ENCODE data around the gene KCNJ4. TPM values are rescaled to one million over a fixed set of nuclear protein-coding genes. Genes with fewer than 3 reads are reported as not detected.
A peak's percentile ranks its signal among the peaks of the same experiment; 100 is the strongest.

Gene KCNJ4
- total RNA-seq (2022): not detected in 2 replicates
- not detected for Bru-seq, nascent RNA
- percentile 7 among the genes with signal in this experiment for BruChase-seq, experiment 1, labeled RNA remaining after a 6-hour chase
- BruChase-seq, experiment 2, labeled RNA remaining after a 2-hour chase: not detected
- long read RNA-seq: 0 reads

DNA sequence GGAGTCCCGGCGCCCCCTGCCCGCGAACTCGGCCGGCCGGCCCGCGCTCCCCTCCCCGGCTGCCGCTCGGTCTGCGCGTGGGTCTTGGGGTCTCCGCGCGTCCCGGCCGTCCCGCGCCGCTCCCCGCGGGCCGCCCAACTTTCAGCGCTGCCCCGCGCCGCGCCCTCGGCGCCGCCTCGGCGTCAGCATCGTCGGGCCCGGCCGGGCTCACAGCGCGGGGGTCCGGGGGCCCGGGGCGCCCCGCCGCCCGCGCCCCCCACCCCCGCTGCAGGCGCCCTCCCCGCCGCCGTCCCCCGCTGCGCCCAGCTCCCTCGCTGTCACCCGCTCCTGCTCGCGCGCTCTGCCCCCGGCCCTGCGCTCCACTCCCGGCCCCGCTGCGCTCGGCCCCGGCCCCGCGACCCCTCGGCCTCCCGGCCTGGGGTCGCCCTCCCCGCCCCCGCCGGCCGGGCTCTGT, at the start of gene KCNJ4:
Gene KCNJ4, minus strand, starts transcription at position 124 of the 454 bp plus-strand sequence. CDS start 27,067 bp downstream, outside the sequence.
- peaks cover 8% of the 10 kb centered on the region for H3K36me3 Mint-ChIP-seq (ENCODE audit: insufficient read depth, unreplicated experiment)
- H3K27me3 Mint-ChIP-seq (ENCODE audit: unreplicated experiment): peaks cover 97% of the 10 kb centered on the region
- peak within 1 kb of the TSS; percentile 37 for H3K4me3 Mint-ChIP-seq (ENCODE audit: low read depth, unreplicated experiment)
- no peaks in the 10 kb centered on the region for H3K9me3 Mint-ChIP-seq (ENCODE audit: low read depth, unreplicated experiment)
- TF ChIP-seq, protein P1, sequence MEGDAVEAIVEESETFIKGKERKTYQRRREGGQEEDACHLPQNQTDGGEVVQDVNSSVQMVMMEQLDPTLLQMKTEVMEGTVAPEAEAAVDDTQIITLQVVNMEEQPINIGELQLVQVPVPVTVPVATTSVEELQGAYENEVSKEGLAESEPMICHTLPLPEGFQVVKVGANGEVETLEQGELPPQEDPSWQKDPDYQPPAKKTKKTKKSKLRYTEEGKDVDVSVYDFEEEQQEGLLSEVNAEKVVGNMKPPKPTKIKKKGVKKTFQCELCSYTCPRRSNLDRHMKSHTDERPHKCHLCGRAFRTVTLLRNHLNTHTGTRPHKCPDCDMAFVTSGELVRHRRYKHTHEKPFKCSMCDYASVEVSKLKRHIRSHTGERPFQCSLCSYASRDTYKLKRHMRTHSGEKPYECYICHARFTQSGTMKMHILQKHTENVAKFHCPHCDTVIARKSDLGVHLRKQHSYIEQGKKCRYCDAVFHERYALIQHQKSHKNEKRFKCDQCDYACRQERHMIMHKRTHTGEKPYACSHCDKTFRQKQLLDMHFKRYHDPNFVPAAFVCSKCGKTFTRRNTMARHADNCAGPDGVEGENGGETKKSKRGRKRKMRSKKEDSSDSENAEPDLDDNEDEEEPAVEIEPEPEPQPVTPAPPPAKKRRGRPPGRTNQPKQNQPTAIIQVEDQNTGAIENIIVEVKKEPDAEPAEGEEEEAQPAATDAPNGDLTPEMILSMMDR (IDR thresholded peaks at IDR 0.05; ENCODE audit: unreplicated experiment): no peak
- intact Hi-C loops (cut with micrococcal nuclease; ENCODE audit: unreplicated experiment): no loop called here
- H3K27ac Mint-ChIP-seq (ENCODE audit: unreplicated experiment): no peak within 1 kb of the TSS
- CTCF ChIA-PET: no interaction called here
- no peak for DNase-seq
- H3K4me1 Mint-ChIP-seq (ENCODE audit: low read depth, unreplicated experiment): peaks cover 10% of the 10 kb centered on the region
- BruUV-seq (replicated peaks): no TSS peak

DNA sequence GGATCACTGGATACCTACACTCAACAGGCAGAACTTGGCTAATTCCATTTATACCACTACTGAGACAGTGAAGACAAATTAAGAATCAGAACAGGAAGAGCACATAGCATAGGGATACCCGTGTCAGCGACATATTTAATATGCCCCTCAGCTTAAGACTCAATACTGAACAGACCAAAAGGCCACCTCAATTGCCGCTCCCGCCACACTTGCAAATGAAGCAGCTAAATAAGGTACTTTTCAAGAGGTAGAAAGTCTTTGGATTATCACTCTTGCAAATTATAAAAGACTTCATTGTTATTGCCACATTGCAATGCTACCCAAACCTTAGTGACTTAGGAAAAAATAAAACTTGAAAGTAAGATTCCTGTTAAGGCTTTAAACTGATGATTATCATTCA, 48.0 kb upstream of the KCNJ4 start:
- H3K9me3 Mint-ChIP-seq (ENCODE audit: low read depth, unreplicated experiment): no peaks in the 10 kb centered on the region
- TF ChIP-seq, protein P1 (IDR thresholded peaks at IDR 0.05; ENCODE audit: unreplicated experiment): no peak
- H3K4me3 Mint-ChIP-seq (ENCODE audit: low read depth, unreplicated experiment): peak overlapping the region; percentile 99
- BruUV-seq (replicated peaks): no TSS peak
- intact Hi-C loops (cut with micrococcal nuclease; ENCODE audit: unreplicated experiment): loop anchor here (5.0 kb wide), 1 partner anchor 64 kb away; no protein-coding TSS in a partner anchor
- peaks cover 90% of the 10 kb centered on the region for H3K36me3 Mint-ChIP-seq (ENCODE audit: insufficient read depth, unreplicated experiment)
- no peaks in the 10 kb centered on the region for H3K27me3 Mint-ChIP-seq (ENCODE audit: unreplicated experiment)
- no peak for DNase-seq
- CTCF ChIA-PET: no interaction called here
- H3K27ac Mint-ChIP-seq (ENCODE audit: unreplicated experiment): peak overlapping the region; percentile 42
- peaks cover 29% of the 10 kb centered on the region for H3K4me1 Mint-ChIP-seq (ENCODE audit: low read depth, unreplicated experiment)

DNA sequence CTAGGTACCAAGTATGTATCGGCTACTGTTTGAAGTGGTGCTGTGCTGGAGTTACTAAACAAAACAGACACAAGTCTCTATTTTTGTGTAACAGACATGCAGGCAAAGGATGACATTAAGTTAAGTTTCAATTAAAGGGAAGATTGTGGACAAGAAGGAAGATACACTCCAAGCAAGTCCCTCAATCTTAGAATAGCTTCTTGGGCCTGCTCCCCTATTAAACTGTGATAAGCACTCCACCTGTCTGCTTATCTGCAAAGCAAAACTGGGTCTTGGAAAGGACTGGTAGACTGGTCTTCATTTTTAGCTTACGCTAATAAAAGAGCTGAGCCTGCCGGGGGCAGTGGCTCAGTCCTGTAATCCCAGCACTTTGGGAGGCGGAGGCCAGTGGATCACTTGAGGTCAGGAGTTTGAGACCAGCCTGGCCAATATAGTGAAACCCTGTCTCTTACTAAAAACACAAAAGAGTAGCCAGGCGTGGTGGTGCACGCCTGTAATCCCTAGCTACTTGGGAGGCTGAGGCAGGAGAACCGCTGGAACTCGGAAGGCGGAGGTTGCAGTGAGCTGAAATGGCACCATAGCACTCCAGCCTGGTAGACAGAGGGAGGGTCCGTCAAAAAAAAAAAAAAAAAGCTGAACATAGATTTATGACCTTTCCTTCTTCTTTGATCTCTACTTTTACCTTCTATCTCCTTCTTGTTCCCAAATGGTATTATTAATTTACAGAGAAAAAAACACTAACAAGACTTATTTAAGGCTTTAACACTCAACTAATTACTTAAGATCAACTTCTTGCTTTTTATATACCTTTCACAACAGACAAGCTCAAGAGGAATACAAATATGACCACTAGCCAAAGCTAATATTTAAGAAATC, 47.0 kb upstream of the KCNJ4 start:
- Mint-ChIP-seq H3K4me1 (ENCODE audit: low read depth, unreplicated experiment) (peaks cover 29% of the 10 kb centered on the region), H3K27me3 (ENCODE audit: unreplicated experiment) (no peaks in the 10 kb centered on the region), H3K4me3 (ENCODE audit: low read depth, unreplicated experiment) (peak overlapping the region; percentile 99), H3K27ac (ENCODE audit: unreplicated experiment) (peak overlapping the region; percentile 42), H3K9me3 (ENCODE audit: low read depth, unreplicated experiment) (no peaks in the 10 kb centered on the region), H3K36me3 (ENCODE audit: insufficient read depth, unreplicated experiment) (peaks cover 94% of the 10 kb centered on the region)
- no peak for DNase-seq
- CTCF ChIA-PET: interaction anchor here (0.5 kb wide), 1 partner anchor 138 kb away, joined by 3 read pairs; no protein-coding TSS in a partner anchor
- no TSS peak for BruUV-seq (replicated peaks)
- TF ChIP-seq, protein P1 (IDR thresholded peaks at IDR 0.05; ENCODE audit: unreplicated experiment): no peak
- intact Hi-C loops (cut with micrococcal nuclease; ENCODE audit: unreplicated experiment): loop anchor here (5.0 kb wide), 1 partner anchor 65 kb away; no protein-coding TSS in a partner anchor

DNA sequence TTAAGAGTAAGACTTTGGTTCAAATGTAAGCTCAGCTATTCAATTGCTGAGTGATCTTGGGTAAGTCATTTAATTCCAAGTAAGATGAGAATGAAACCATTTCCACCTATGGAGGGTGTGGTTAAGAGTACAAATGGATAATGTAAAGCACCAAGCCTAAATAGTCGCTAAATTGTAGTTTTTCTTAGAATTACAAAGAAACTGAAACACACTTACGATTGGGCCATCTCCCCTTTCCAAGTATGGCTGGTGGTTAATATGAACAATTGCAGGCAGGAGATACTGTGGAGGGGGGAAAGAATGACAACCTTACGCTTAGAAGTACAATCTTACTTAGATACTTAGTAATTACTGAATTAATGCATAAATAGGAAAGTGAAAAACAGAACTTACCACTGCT, 42.9 kb upstream of the KCNJ4 start:
- no peak overlapping the region for H3K27ac Mint-ChIP-seq (ENCODE audit: unreplicated experiment)
- intact Hi-C loops (cut with micrococcal nuclease; ENCODE audit: unreplicated experiment): no loop called here
- H3K4me3 Mint-ChIP-seq (ENCODE audit: low read depth, unreplicated experiment): no peak overlapping the region
- peaks cover 94% of the 10 kb centered on the region for H3K36me3 Mint-ChIP-seq (ENCODE audit: insufficient read depth, unreplicated experiment)
- no peaks in the 10 kb centered on the region for H3K27me3 Mint-ChIP-seq (ENCODE audit: unreplicated experiment)
- DNase-seq: no peak
- H3K9me3 Mint-ChIP-seq (ENCODE audit: low read depth, unreplicated experiment): no peaks in the 10 kb centered on the region
- BruUV-seq (replicated peaks): no TSS peak
- peaks cover 13% of the 10 kb centered on the region for H3K4me1 Mint-ChIP-seq (ENCODE audit: low read depth, unreplicated experiment)
- CTCF ChIA-PET: no interaction called here
- TF ChIP-seq, protein P1 (IDR thresholded peaks at IDR 0.05; ENCODE audit: unreplicated experiment): no peak

Measured in Calu3 (cell line).